Upper lobe of left lung (tissue), 6 donors: ENCODE results near the gene JPT2. TPM values are rescaled to one million over a fixed set of nuclear protein-coding genes. Genes with fewer than 3 reads are reported as not detected.

Experiments
- ATAC-seq, 2 donors: fragments of 200-7000 bp; cut with Tn5 transposase; one replicate each; pipeline ENCODE4 v1.9.1; 2022; ENCODE audit warnings: mild to moderate bottlenecking in 2 of 2, moderate library complexity in 2 of 2; ENCODE audit not compliant: low FRiP score in 2 of 2
- DNase-seq, 2 donors: peaks; one replicate each; pipeline ENCODE4 v3.0.0-alpha.2; 2019 to 2020
- H3K27ac ChIP-seq, 4 donors: fragments of 200-600 bp; sonication (generic); one replicate each; pipeline ENCODE4 v1.5.1; 2016 to 2019
- H3K27me3 ChIP-seq, 4 donors: fragments of 200-600 bp; sonication (generic); one replicate each; pipeline ENCODE4 v1.5.1; 2017 to 2019
- H3K36me3 ChIP-seq, 4 donors: fragments of 200-600 bp; sonication (generic); one replicate each; pipeline ENCODE4 v1.5.1; 2016 to 2019
- H3K4me1 ChIP-seq, 4 donors: fragments of 200-600 bp; sonication (generic); one replicate each; pipeline ENCODE4 v1.5.1; 2018 to 2019
- H3K4me3 ChIP-seq, 4 donors: fragments of 200-600 bp; sonication (generic); one replicate each; pipeline ENCODE4 v1.5.1; 2017 to 2019; ENCODE audit warnings: mild to moderate bottlenecking in 2 of 4, moderate library complexity in 1 of 4
- H3K9me3 ChIP-seq, 4 donors: fragments of 200-600 bp; sonication (generic); one replicate each; pipeline ENCODE4 v1.5.1; 2018 to 2019
- EP300 ChIP-seq, 4 donors: sonication (generic); formaldehyde crosslinking; IDR thresholded peaks; one replicate each; pipeline ENCODE4 v1.5.1; 2017; ENCODE audit warnings: antibody characterized with exemption in 4 of 4, control low read depth in 2 of 4
- POLR2A ChIP-seq, 4 donors: fragments of 450-650 bp; IDR thresholded peaks; one replicate each; pipeline ENCODE4 v1.5.1; 2016 to 2017; ENCODE audit warnings: antibody characterized with exemption in 4 of 4, mild to moderate bottlenecking in 2 of 4
- POLR2AphosphoS5 ChIP-seq, 2 donors: sonication (generic); formaldehyde crosslinking; IDR thresholded peaks; one replicate each; pipeline ENCODE4 v1.5.1; 2017; ENCODE audit warnings: antibody characterized with exemption in 2 of 2
- WGBS, 2 donors: methylation state at CpG; one replicate each; pipeline ENCODE4 v1.1.5; 2017 to 2018; 5-methylcytosine and 5-hydroxymethylcytosine counted together
- total RNA-seq, 6 donors: library from RNA; depleted of rRNA in 4 of 6; stranded (reverse); fragments of >200 nt in 4 of 6; gene quantifications; one replicate each; pipeline versions ENCODE4 v1.1.0 to v1.2.1, GENCODE V29; 2016 to 2021
- TF ChIP-seq, protein P1 (sequence below), 6 experiments: fragments of 450-650 bp in 4 of 6; fragments of 200-600 bp in 2 of 6; sonication (generic) in 2 of 6; IDR thresholded peaks; one replicate each; pipeline ENCODE4 v1.5.1; 2016 to 2019; ENCODE audit warnings: antibody characterized with exemption in 6 of 6
- donor health status: DM: no; HTN: no; CAD: no; lungs with moderate emphysema.
- donor health status: DM: no; HTN: yes; CAD: no; lungs with severe emphysema.

Gene JPT2
- total RNA-seq, 6 donors from 2014 or later: 15.8 to 60.5 (median 38.3) TPM

DNA sequence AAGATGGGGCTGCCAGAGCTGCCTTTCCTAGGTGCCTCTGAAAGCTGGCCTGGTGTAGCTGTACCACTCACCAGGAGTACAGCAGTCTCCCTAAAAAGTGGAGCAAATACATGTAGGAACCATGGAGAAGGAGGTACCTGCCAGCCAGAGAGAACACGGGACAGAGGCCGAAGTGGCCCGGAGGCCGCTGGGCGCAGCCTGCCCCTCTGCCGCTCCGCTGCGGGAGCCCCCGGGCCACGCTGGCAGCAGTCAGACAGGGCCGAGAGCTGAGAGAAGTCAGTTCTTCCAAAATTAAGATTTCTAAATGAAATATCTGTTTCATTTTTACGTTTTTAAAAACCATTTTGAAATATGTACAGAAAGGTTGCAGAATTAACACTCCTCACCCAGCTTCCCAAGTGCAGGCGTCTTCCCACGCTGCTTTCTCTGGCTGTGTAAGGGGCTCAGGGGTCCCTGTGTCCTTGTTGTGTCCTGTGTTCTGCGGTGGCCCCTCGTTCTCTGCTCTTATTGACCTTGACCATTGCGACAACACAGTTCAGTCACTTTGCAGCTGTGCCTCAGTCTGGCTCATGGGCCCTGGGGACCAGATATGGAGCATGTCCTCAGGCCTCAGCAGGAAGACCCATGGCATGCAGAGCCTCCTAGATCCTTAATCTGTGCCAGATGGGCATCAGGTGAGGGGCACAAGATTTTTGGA lies 32.9 kb downstream of the JPT2 start:
- no peaks in the 10 kb centered on the region for H3K9me3 ChIP-seq
- ATAC-seq (no peak), DNase-seq (peak in 1 of 2 donors; percentile 56)
- H3K27me3 ChIP-seq: no peaks in the 10 kb centered on the region
- WGBS, 2 donors: 92 to 94% methylated on average over 17 of the region's 17 CpGs
- peaks cover 17 to 49% (median 30%) of the 10 kb centered on the region in 4 donors for H3K4me1 ChIP-seq
- H3K27ac ChIP-seq: no peak overlapping the region
- no peak overlapping the region for H3K4me3 ChIP-seq
- TF ChIP-seq, protein P1, sequence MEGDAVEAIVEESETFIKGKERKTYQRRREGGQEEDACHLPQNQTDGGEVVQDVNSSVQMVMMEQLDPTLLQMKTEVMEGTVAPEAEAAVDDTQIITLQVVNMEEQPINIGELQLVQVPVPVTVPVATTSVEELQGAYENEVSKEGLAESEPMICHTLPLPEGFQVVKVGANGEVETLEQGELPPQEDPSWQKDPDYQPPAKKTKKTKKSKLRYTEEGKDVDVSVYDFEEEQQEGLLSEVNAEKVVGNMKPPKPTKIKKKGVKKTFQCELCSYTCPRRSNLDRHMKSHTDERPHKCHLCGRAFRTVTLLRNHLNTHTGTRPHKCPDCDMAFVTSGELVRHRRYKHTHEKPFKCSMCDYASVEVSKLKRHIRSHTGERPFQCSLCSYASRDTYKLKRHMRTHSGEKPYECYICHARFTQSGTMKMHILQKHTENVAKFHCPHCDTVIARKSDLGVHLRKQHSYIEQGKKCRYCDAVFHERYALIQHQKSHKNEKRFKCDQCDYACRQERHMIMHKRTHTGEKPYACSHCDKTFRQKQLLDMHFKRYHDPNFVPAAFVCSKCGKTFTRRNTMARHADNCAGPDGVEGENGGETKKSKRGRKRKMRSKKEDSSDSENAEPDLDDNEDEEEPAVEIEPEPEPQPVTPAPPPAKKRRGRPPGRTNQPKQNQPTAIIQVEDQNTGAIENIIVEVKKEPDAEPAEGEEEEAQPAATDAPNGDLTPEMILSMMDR (IDR thresholded peaks at IDR 0.05): no peak
- TF ChIP-seq EP300 (IDR thresholded peaks at IDR 0.05) (no peak), POLR2A (IDR thresholded peaks at IDR 0.05) (no peak), POLR2AphosphoS5 (IDR thresholded peaks at IDR 0.05) (no peak)
- peaks cover 0 to 4% (median 2%) of the 10 kb centered on the region in 4 donors for H3K36me3 ChIP-seq

- Histone ChIP-seq H3K4me3 (no peak overlapping the region), H3K36me3 (peaks cover 0 to 4% (median 2%) of the 10 kb centered on the region in 4 donors), H3K9me3 (no peaks in the 10 kb centered on the region), H3K27me3 (no peaks in the 10 kb centered on the region), H3K27ac (peak overlapping the region in 3 of 4 donors; percentile 1 to 35 (median 29)), H3K4me1 (peaks cover 9 to 35% (median 20%) of the 10 kb centered on the region in 4 donors)
- ATAC-seq (peak in 1 of 2 donors; percentile 27), DNase-seq (peak in 1 of 2 donors; percentile 36)
- WGBS, 2 donors: 58 to 59% methylated on average over 11 to 14 of the region's 14 CpGs
- no peak for TF ChIP-seq POLR2A (IDR thresholded peaks at IDR 0.05)
- TF ChIP-seq, protein P1 (IDR thresholded peaks at IDR 0.05): no peak
- no peak for TF ChIP-seq POLR2AphosphoS5 (IDR thresholded peaks at IDR 0.05)
- no peak for TF ChIP-seq EP300 (IDR thresholded peaks at IDR 0.05)
Observed at GRCh38 chr16:1712791-1713261, 34.7 kb downstream of the JPT2 start.

DNA sequence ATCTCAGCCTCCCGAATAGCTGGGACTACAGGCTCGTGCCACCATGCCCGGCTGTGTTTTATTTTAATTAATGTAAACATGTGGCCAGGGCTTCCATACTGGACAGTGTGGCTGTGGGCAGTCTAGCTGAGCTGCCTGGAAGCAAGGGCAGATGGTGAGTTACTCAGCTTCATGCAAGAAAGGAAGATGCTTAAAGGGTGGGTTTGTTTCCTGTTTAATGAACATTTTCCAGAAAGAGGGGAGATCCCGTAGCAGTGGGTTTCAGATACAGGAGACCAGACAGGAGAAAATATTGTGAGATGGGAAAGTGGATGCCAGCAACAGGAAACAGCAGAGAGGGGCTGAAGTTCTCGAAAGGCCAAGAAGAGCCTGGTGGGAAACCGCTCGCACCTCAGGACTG lies 35.3 kb downstream of the JPT2 start:
- no peak for DNase-seq
- Histone ChIP-seq H3K4me1 (peaks cover 4 to 30% (median 15%) of the 10 kb centered on the region in 4 donors), H3K9me3 (no peaks in the 10 kb centered on the region), H3K36me3 (peaks cover 0 to 4% (median 1%) of the 10 kb centered on the region in 4 donors), H3K4me3 (no peak overlapping the region), H3K27ac (peak overlapping the region in 3 of 4 donors; percentile 1 to 35 (median 29)), H3K27me3 (no peaks in the 10 kb centered on the region)
- 57 to 71% methylated on average over 7 of the region's 7 CpGs for WGBS, 2 donors
- TF ChIP-seq, protein P1 (IDR thresholded peaks at IDR 0.05): no peak
- TF ChIP-seq EP300 (IDR thresholded peaks at IDR 0.05): no peak
- no peak for TF ChIP-seq POLR2A (IDR thresholded peaks at IDR 0.05)
- no peak for TF ChIP-seq POLR2AphosphoS5 (IDR thresholded peaks at IDR 0.05)
- no peak for ATAC-seq

DNA sequence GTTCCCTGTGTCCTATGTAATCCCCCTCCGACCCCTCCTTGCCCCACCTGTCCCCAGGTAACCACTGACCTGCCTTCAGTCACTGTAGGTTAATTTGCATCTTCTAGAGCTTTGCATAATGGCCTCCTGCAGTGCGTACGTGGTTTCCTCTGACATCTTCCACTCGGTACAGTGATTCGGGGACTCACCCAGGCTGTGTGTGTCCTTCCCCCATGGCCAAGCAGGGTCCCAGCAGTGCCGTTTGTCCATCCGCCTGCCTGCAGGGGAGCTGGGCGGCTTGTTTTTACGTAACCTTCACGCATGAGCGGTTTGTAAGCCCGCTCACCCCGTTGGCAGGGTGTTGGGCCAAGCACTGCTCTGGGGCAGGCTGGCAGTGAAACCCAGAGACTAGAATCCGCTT lies 35.9 kb downstream of the JPT2 start:
- no peak for ATAC-seq
- no peaks in the 10 kb centered on the region for H3K27me3 ChIP-seq
- no peak overlapping the region for H3K4me3 ChIP-seq
- H3K36me3 ChIP-seq: peaks cover 0 to 4% (median 0%) of the 10 kb centered on the region in 4 donors
- DNase-seq: no peak
- no peaks in the 10 kb centered on the region for H3K9me3 ChIP-seq
- 88 to 90% methylated on average over 14 of the region's 14 CpGs for WGBS, 2 donors
- H3K4me1 ChIP-seq: peaks cover 0 to 24% (median 11%) of the 10 kb centered on the region in 4 donors
- H3K27ac ChIP-seq: no peak overlapping the region
- TF ChIP-seq POLR2AphosphoS5 (IDR thresholded peaks at IDR 0.05) (no peak), EP300 (IDR thresholded peaks at IDR 0.05) (no peak), POLR2A (IDR thresholded peaks at IDR 0.05) (no peak)
- TF ChIP-seq, protein P1 (IDR thresholded peaks at IDR 0.05): no peak
